ENCODE data around the gene HRH3.

Gene HRH3

DNA sequence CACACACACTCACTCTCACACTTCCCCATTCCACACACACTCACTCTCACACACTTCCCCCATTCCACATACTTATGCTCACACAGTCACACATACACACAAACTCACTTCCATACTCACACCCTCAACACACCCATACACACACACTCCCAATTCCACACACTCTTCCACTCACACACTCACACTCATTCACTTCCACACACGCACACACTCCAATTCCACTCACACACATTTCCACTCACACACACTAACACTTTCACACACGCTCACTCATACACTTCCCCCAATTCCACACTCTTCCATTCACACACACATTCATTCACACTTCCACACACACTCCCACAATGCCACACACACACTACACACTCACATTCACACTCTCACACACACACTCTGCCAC, 10.2 kb upstream of the HRH3 start:
- Mint-ChIP-seq H3K27me3 (peaks cover 7% of the 10 kb centered on the region), H3K4me3 (no peak overlapping the region), H3K9me3 (peaks cover 2% of the 10 kb centered on the region), H3K4me1 (no peaks in the 10 kb centered on the region), H3K36me3 (no peaks in the 10 kb centered on the region), H3K27ac (no peak overlapping the region)
- DNase-seq (ENCODE audit: low spot score in 2 of 2) (no peak), ATAC-seq (ENCODE audit: low read depth) (no peak)

DNA sequence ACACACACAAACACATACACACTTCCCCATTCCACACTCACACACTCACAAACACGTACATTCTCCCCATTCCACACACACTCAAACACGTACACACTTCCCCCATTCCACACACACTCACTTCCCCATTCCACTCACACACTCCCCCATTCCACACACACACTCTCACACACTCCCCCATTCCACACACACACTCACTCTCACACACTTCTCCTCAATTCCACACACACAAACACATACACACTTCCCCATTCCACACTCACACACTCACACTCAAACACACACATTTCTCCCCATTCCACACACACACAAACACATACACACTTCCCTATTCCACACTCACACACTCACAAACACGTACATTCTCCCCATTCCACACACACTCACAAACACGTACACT, 9.6 kb upstream of the HRH3 start:
- no peaks in the 10 kb centered on the region for H3K36me3 Mint-ChIP-seq
- peaks cover 2% of the 10 kb centered on the region for H3K9me3 Mint-ChIP-seq
- H3K4me3 Mint-ChIP-seq, result no peak overlapping the region
- H3K27me3 Mint-ChIP-seq, result peaks cover 9% of the 10 kb centered on the region
- no peaks in the 10 kb centered on the region for H3K4me1 Mint-ChIP-seq
- DNase-seq (ENCODE audit: low spot score in 2 of 2) (no peak), ATAC-seq (ENCODE audit: low read depth) (no peak)
- no peak overlapping the region for H3K27ac Mint-ChIP-seq

DNA sequence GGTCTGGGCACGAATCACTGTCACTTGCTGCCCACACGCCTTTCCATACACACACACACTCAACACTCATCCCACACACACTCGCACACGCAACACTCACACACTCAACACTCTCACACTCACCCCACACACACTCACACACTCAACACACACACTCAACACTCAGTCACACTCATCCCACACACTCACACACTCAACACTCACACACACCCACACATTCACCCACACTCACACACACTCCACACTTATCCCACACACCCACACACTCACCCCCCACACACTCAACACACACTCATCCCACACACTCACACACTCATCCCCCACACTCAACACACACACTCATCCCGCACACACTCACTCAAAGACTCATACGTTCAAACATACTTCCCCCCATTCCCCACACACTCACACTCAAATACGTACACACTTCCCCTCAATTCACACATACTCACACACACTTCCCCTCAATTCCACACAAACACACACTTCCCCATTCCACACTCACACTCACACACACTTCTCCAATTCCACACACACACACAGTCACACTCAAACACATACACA, 9.0 kb upstream of the HRH3 start:
- Mint-ChIP-seq H3K36me3 (no peaks in the 10 kb centered on the region), H3K4me1 (no peaks in the 10 kb centered on the region)

DNA sequence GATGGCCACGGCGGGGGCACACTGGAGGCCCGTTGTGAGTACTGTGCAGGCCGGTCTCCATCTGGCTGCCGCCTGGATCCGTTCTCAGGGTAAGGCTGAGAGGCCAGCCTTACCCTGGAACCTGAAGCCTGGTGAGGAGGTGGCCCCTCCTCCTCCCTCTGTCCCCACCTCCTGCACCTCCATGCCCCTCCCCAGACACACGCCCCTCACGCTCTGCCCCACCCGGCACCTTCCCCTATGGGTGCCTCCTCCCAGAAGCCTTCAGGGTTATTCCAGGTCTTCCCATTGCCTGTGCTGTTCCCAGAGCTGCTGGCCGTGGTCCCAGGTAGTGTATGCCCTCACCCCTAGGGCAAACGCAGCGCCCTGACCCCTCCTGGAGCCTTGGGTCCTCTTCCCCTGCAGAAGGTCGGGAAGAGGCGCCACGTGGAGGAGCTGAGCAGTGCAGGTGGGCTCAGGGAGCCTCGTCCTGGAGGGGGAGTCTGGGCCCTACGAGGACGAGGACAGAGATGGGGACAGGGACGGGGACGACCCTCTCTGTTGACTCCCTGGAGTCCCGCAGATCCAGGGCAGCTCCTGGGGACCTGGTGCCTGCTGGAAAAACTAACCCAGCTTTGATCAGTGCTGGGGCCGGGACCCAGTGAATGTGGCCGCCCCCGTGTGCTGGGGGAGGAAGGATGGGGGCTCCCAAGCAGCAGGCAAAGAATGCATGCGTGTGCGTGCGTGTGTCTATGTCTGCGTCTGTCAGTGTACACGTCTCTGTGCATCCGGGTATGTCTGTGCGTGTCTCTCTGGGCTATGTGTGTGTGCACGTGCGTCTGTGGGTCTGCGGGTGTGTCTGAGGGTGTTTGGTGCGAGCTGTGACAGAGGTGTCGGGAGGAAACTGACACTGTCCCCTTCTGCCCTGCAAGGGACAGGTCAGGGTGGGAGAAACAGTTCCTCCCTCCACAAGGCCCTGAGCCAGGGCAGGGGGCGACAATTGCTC, 8.2 kb upstream of the HRH3 start:
- peak; percentile 29 for ATAC-seq (ENCODE audit: low read depth)
- Mint-ChIP-seq H3K4me1 (no peaks in the 10 kb centered on the region), H3K9me3 (no peaks in the 10 kb centered on the region), H3K36me3 (no peaks in the 10 kb centered on the region), H3K4me3 (no peak overlapping the region), H3K27ac (no peak overlapping the region), H3K27me3 (peaks cover 12% of the 10 kb centered on the region)
- DNase-seq (ENCODE audit: low spot score in 2 of 2), result no peak

More for the DNA sequence above, 9.0 kb upstream of the HRH3 start:
- H3K9me3 Mint-ChIP-seq, result peaks cover 2% of the 10 kb centered on the region
- DNase-seq (ENCODE audit: low spot score in 2 of 2) (no peak), ATAC-seq (ENCODE audit: low read depth) (no peak)
- H3K27me3 Mint-ChIP-seq, result peaks cover 14% of the 10 kb centered on the region
- H3K27ac Mint-ChIP-seq, result no peak overlapping the region
- no peak overlapping the region for H3K4me3 Mint-ChIP-seq

DNA sequence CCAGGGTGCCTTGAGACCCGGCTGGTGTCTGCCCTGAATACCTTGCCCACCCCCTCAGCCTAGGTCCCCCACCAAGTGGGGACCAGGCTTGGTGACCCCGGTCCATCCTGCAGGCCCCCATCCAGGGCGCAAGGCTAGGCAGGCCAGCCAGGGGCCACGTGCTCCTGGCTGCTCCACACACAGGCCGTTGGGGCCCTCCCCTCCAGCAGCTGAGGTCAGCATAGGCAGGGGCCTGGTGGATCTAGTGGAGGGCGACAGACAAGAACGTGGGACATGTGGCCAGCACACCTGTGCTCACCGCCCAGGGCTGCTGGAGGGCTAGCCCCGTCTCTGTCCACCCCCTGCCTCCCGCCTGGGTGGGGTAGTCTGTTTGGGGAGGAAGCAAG, 7.5 kb upstream of the HRH3 start:
- Mint-ChIP-seq H3K36me3 (no peaks in the 10 kb centered on the region), H3K9me3 (no peaks in the 10 kb centered on the region), H3K4me1 (no peaks in the 10 kb centered on the region), H3K27ac (no peak overlapping the region), H3K27me3 (peaks cover 15% of the 10 kb centered on the region), H3K4me3 (no peak overlapping the region)
- ATAC-seq (ENCODE audit: low read depth) (no peak), DNase-seq (ENCODE audit: low spot score in 2 of 2) (no peak)

DNA sequence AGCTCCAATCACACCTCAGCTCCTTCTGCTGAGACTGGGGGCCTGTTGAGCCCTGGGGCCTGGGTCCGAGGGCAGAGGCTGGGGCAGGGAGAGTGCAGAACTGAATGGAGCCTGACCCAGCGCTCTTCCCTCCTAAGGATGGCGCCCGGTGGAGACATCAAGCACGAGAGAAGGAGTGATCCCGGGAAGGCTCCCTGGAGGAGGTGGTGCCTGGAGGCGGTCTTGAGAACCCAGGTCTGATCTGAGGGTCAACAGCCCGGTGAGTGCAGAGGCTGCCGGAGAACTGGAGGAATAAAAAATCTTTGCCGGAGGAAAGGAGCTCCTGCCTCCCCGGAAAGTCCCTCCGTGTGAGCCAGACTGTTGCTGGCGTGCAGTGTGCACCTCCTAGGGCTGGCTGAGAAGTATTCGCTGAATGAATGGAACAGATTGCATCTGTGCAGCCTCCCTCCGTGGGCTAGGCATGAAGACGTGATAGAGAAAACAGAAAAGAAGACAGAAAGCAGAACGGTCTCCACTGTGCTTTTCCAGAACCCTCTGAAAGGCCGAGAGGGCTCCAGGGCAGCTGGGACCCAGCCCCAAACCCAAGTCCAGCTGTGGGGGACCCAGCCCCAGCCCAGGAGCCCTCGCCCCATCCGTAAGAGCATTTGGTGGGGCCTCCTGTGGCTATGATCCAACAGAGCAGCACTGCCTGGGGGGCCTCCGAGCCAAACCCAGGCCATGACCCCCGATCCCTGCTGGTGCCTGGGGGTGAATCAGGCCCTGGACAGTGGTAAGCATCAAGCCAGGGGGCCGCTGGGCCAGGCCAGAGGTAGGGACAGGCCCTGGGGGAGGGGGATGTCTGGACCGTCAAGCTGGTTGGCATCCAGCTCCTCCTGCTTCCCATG, 6.9 kb upstream of the HRH3 start:
- no peaks in the 10 kb centered on the region for H3K36me3 Mint-ChIP-seq
- H3K4me1 Mint-ChIP-seq, result no peaks in the 10 kb centered on the region
- ATAC-seq (ENCODE audit: low read depth), result no peak
- no peaks in the 10 kb centered on the region for H3K9me3 Mint-ChIP-seq
- H3K4me3 Mint-ChIP-seq, result no peak overlapping the region
- H3K27ac Mint-ChIP-seq, result no peak overlapping the region
- DNase-seq (ENCODE audit: low spot score in 2 of 2), result no peak
- peaks cover 15% of the 10 kb centered on the region for H3K27me3 Mint-ChIP-seq

DNA sequence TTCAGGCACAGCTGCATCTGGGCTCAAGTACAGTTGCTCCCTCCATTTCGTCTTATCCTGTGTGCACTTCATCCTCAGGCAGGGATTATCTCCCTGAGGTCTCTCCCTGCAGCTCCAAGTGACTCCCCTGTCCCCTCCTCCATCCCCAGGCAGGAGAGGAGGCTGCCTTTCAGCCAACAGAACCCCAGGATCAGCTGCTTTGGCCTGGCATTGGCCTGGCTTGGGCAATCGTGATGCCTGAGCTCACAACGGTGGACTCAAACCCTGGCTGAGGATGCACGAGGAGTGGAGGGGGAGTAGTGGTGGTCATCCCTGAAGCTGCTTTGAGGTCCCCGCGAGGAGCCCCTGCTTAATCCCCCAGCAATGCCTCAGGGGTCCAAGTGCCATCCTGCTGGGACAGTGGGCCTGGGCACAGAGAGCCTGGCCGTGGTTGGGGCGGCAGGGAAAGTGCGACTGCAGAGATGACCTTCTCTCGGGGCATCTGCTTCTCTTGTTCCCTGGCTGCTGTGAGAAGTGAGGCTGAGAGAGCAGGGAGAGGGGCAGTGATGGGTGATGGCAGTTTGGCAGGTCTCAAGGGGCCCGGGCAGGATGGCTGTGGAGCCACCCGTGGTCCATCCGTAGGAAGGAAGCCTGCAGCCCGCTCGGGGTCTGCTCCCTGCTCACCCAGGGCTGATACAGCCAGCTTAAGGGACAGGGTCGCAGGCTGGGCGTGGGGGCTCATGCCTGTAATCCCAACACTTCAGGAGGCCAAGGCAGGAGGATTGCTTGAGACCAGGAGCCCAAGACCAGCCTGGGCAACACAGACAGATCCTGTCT, 6.0 kb upstream of the HRH3 start:
- DNase-seq (ENCODE audit: low spot score in 2 of 2), result no peak
- H3K9me3 Mint-ChIP-seq, result no peaks in the 10 kb centered on the region
- H3K36me3 Mint-ChIP-seq, result no peaks in the 10 kb centered on the region
- no peak overlapping the region for H3K27ac Mint-ChIP-seq
- H3K4me1 Mint-ChIP-seq, result peaks cover 1% of the 10 kb centered on the region
- ATAC-seq (ENCODE audit: low read depth), result no peak
- H3K27me3 Mint-ChIP-seq, result peaks cover 16% of the 10 kb centered on the region
- no peak overlapping the region for H3K4me3 Mint-ChIP-seq

DNA sequence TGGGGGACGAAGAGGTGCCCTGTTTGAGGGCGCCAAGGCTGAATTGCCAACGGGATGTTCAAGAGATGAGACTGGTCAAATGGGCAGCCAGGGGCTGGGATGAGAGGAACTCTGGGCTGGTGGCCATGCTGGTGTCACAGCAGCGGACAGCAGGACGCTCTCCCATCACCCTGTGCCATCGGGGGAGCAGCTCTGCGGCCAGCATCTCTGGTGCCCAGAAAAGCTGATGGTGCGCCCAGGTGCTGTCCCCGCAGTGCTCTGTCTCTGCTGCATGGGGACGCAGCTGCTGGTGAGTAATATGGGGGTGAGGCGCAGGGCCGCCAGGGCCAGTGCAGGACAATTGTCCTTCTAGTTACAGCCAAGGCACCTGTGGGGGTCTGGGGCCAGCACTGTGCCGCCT, 4.9 kb upstream of the HRH3 start:
- Mint-ChIP-seq H3K4me1 (peaks cover 2% of the 10 kb centered on the region), H3K4me3 (no peak overlapping the region), H3K27ac (no peak overlapping the region), H3K9me3 (no peaks in the 10 kb centered on the region), H3K27me3 (peaks cover 19% of the 10 kb centered on the region), H3K36me3 (no peaks in the 10 kb centered on the region)
- no peak for DNase-seq (ENCODE audit: low spot score in 2 of 2)
- no peak for ATAC-seq (ENCODE audit: low read depth)

DNA sequence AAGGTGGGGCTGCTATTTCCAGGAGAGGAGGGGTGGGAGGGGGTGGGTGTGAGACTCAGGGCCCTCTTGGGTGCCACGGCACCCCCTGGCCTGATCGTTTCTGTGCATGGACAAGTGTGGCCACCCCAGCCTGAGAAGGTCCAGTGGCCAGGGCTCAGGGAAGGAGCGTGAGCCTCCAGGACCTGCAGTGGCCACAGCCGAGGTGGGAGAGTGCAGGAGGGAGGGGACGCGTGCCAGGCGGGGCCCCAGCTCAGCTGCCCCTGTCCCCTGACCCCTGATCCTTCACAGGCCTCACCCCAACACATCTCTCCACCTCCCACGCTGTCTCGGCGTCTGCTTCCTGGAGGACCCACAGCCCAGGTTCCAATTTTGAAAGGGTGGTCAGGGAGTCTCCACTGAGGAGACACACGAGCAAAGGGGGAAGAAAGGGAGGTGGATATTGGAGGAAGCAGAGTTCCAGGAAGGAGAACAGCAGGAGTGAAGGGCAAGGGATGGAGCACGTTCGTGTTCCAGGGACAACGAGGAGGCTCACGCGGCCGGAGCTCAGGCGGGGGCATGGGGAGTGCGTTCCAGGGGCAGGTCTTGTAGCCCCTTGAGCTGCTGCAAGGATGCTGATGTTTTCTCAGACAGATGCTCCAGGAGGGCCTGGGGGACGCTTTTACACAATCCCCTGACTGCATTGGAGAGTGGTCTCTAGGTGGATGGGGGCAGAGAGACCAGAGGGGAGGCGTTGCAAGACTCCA, 4.2 kb upstream of the HRH3 start:
- peaks cover 2% of the 10 kb centered on the region for H3K4me1 Mint-ChIP-seq
- H3K27ac Mint-ChIP-seq, result no peak overlapping the region
- ATAC-seq (ENCODE audit: low read depth) (no peak), DNase-seq (ENCODE audit: low spot score in 2 of 2) (no peak)
- no peaks in the 10 kb centered on the region for H3K9me3 Mint-ChIP-seq
- H3K27me3 Mint-ChIP-seq, result peaks cover 20% of the 10 kb centered on the region
- H3K36me3 Mint-ChIP-seq, result no peaks in the 10 kb centered on the region
- no peak overlapping the region for H3K4me3 Mint-ChIP-seq

DNA sequence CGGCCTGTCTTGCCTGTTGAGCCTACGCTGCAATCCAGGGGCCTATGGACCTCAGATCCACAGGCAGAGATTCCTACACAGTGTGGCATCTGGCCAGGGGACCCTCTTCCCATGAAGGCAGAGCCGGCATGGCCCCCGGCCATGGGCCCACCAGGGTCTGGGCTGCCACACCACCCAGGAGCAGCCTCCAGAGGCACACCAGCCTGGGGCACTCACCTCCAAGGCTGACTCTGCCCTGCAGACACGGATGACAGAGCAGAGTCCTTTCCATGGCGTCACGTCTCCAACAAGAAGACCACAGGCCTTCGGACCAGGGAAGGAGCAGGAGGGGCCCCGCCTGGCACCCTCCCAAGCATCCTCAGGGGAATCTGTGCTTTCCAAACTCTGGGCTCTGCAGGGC, 3.5 kb upstream of the HRH3 start:
- Mint-ChIP-seq H3K27me3 (peaks cover 24% of the 10 kb centered on the region), H3K9me3 (no peaks in the 10 kb centered on the region), H3K4me1 (peaks cover 2% of the 10 kb centered on the region), H3K4me3 (no peak overlapping the region), H3K27ac (no peak overlapping the region), H3K36me3 (no peaks in the 10 kb centered on the region)
- DNase-seq (ENCODE audit: low spot score in 2 of 2) (no peak), ATAC-seq (ENCODE audit: low read depth) (no peak)

DNA sequence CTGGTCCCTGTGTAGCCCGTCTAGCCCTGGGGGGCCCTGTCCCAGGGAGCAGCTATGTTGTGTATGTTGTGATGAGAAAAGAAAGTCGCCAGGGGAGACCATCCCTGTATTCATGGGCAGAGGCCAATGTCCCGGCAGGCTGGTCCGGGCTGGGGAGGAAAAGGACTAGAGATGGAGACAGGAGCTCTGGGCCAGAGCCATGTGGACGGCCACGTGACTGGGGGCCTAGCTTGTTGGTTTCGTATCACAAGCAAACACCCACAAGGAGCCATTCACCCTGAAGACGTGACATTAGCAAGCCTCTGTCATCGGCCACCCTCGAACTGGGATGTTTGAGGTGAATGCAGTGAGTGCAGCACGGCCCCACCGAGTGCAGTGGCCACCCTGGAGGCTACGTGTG, 2.9 kb upstream of the HRH3 start:
- no peak overlapping the region for H3K4me3 Mint-ChIP-seq
- H3K36me3 Mint-ChIP-seq, result no peaks in the 10 kb centered on the region
- peaks cover 2% of the 10 kb centered on the region for H3K4me1 Mint-ChIP-seq
- no peaks in the 10 kb centered on the region for H3K9me3 Mint-ChIP-seq
- DNase-seq (ENCODE audit: low spot score in 2 of 2), result no peak
- peaks cover 24% of the 10 kb centered on the region for H3K27me3 Mint-ChIP-seq
- no peak overlapping the region for H3K27ac Mint-ChIP-seq
- no peak for ATAC-seq (ENCODE audit: low read depth)

DNA sequence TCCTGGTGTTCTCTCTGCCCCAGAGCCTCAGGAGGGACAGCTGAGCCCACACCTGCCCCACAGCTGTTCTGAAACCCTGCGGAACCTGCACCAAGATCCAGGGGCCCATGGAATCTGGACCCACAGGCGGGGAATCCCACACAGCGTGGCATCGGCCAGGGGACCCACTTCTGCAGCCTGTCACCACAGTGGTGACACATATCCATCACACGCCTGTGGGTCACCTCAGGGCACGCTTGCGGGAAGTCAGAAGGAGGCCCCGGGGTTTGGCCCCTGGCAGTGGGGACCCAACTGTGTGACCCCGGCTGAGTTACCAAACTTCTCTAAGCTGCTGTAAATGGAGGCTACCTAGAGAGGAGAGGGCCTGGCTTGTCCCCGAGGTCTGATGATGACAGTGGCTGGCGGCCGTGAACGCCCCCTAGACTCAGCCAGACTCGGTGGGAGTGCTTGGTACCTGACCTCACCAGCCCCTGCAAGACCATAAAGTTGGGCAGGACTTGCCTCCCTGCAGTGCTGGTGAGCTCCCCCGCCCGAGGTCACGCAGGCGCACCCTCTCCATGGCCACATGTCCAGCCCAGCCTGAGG, 2.3 kb upstream of the HRH3 start:
- Mint-ChIP-seq H3K36me3 (no peaks in the 10 kb centered on the region), H3K4me1 (peaks cover 2% of the 10 kb centered on the region), H3K27ac (no peak overlapping the region), H3K9me3 (no peaks in the 10 kb centered on the region), H3K27me3 (peaks cover 24% of the 10 kb centered on the region), H3K4me3 (no peak overlapping the region)
- ATAC-seq (ENCODE audit: low read depth) (no peak), DNase-seq (ENCODE audit: low spot score in 2 of 2) (no peak)
